ENCODE measurements around the gene CACNA2D2. TPM values are rescaled to one million over a fixed set of nuclear protein-coding genes. Genes with fewer than 3 reads are reported as not detected.

The CACNA2D2 gene
- total and polyA plus RNA-seq, 2 of the 4 experiments (the other 2 are of a cell fraction) = 0.15 TPM; not detected in 1

DNA sequence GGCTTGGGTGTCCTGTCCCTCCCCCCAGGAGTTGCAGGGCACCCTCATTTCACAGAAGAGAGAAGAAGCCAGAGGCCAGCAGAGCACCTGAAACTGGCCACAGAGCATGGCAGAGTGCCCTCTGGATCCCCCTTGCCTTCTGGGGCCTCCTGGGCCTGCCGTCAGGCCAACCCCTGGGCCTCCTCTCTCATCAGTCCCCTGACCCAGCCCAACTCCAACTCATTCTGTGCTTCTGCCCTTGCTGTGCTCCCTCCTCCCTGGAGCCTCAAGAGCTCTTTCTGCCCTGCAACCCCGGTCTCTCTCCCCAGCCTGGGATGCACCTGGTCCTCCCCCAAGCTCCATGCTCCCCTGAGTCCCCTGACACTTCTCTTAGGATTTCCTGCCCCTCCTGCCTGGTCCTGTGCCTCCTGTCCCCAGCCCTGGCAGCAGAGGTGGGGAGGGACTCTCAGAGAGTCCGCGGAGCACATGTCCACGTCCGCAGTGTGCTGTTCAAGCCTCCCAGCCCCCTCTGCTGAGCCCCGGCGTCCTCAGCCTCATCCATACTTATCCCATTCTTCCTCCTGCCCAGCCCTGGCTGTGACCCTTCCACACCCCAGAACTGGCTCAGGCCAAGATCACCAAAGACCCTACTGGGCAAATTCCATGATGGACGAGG, 30.5 kb upstream of the CACNA2D2 start:
- WGBS, 2 experiments (ENCODE audit: extremely low coverage in 2 of 2, insufficient read length in 1 of 2) = 23% methylated on average over 3 of the region's 9 CpGs; no CpG with 5 or more reads in 1 of the 2 experiments
- no peak overlapping the region for H4K8ac ChIP-seq (ENCODE audit: low read depth in 2 of 2, low read length in 2 of 2)
- POLR2A ChIA-PET (ENCODE audit: unreplicated experiment) = no interaction called here
- no peak overlapping the region for H3K4me3 ChIP-seq (ENCODE audit: insufficient read depth, low read depth, low read length)
- no peaks in the 10 kb centered on the region for H3K9me3 ChIP-seq (ENCODE audit: control insufficient read depth, insufficient read depth, low read length)
- no peak overlapping the region for H4K5ac ChIP-seq (ENCODE audit: low read depth, low read length)
- H3K4me2 ChIP-seq (ENCODE audit: low read depth, low read length) = no peak overlapping the region
- no peak overlapping the region for H3K9ac ChIP-seq (ENCODE audit: low read depth, low read length)
- H3K79me1 ChIP-seq (ENCODE audit: low read depth in 1 of 2, low read length in 2 of 2) = no peaks in the 10 kb centered on the region
- H3K18ac ChIP-seq (ENCODE audit: low read depth, low read length) = no peak overlapping the region
- no peak overlapping the region for H2BK15ac ChIP-seq (ENCODE audit: low read depth, low read length)
- H2AK9ac ChIP-seq (replicated peaks; ENCODE audit: low read depth, low read length, poor library complexity) = no peak overlapping the region
- no peaks in the 10 kb centered on the region for H3K4me1 ChIP-seq (ENCODE audit: control insufficient read depth, insufficient read depth, low read length)
- no peak for ATAC-seq (ENCODE audit: low read depth)
- CTCF ChIA-PET = no interaction called here
- H3K56ac ChIP-seq (ENCODE audit: extremely low read depth, insufficient read depth, low read length) = no peak overlapping the region
- TF ChIP-seq CEBPB (IDR thresholded peaks at IDR 0.05; ENCODE audit: low read depth, low read length) = no peak
- TF ChIP-seq, protein P1, sequence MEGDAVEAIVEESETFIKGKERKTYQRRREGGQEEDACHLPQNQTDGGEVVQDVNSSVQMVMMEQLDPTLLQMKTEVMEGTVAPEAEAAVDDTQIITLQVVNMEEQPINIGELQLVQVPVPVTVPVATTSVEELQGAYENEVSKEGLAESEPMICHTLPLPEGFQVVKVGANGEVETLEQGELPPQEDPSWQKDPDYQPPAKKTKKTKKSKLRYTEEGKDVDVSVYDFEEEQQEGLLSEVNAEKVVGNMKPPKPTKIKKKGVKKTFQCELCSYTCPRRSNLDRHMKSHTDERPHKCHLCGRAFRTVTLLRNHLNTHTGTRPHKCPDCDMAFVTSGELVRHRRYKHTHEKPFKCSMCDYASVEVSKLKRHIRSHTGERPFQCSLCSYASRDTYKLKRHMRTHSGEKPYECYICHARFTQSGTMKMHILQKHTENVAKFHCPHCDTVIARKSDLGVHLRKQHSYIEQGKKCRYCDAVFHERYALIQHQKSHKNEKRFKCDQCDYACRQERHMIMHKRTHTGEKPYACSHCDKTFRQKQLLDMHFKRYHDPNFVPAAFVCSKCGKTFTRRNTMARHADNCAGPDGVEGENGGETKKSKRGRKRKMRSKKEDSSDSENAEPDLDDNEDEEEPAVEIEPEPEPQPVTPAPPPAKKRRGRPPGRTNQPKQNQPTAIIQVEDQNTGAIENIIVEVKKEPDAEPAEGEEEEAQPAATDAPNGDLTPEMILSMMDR (conservative IDR thresholded peaks at IDR 0.05; ENCODE audit: low read depth, low read length) = no peak
- TF ChIP-seq RCOR1 (IDR thresholded peaks at IDR 0.05; ENCODE audit: insufficient replicate concordance, low read length) = no peak
- no peak for TF ChIP-seq NFE2L2 (IDR thresholded peaks at IDR 0.05; ENCODE audit: low read depth, low read length)
- TF ChIP-seq MAFK (IDR thresholded peaks at IDR 0.05; ENCODE audit: low read depth, low read length) = no peak
- TF ChIP-seq RAD21 (IDR thresholded peaks at IDR 0.05; ENCODE audit: low read length) = no peak
- no peak for TF ChIP-seq MAZ (IDR thresholded peaks at IDR 0.05; ENCODE audit: borderline replicate concordance, low read depth, low read length)
- no peak for TF ChIP-seq SMC3 (IDR thresholded peaks at IDR 0.05; ENCODE audit: low read depth, low read length)
- TF ChIP-seq MXI1 (IDR thresholded peaks at IDR 0.05; ENCODE audit: borderline replicate concordance, low read depth, low read length) = no peak
- no peak for TF ChIP-seq ELK1 (IDR thresholded peaks at IDR 0.05; ENCODE audit: borderline replicate concordance, low read depth, low read length)
- no peak overlapping the region for H3K4ac ChIP-seq (ENCODE audit: low read depth, low read length)
- no peak for DNase-seq
- no peak overlapping the region for H3K14ac ChIP-seq (replicated peaks; ENCODE audit: low read depth, low read length)
- no TSS peak for BruUV-seq (replicated peaks)
- H4K20me1 ChIP-seq (ENCODE audit: insufficient read depth, low read length) = no peaks in the 10 kb centered on the region
- intact Hi-C loops (cut with micrococcal nuclease) = no loop called here
- no peak overlapping the region for H2BK5ac ChIP-seq (ENCODE audit: low read depth, low read length, poor library complexity, severe bottlenecking)
- H2AFZ ChIP-seq (replicated peaks; ENCODE audit: low read length, poor library complexity) = no peak overlapping the region
- H3K23ac ChIP-seq (ENCODE audit: low read depth, low read length) = no peak overlapping the region
- no peak overlapping the region for H2BK20ac ChIP-seq (ENCODE audit: low read depth, low read length)
- H3K27me3 ChIP-seq (ENCODE audit: control insufficient read depth, insufficient read depth, low read length) = peaks cover 87% of the 10 kb centered on the region
- dilution Hi-C loops (cut with HindIII; ENCODE audit: low sequenced_read_pairs, unreplicated experiment) = no loop called here
- no peaks in the 10 kb centered on the region for H3K36me3 ChIP-seq (ENCODE audit: control insufficient read depth, insufficient read depth, low read length)
- in situ Hi-C loops (cut with MboI; ENCODE audit: low sequenced_read_pairs) = no loop called here
- H2BK120ac ChIP-seq (ENCODE audit: low read depth, low read length) = no peak overlapping the region
- H4K91ac ChIP-seq (ENCODE audit: insufficient read depth, low read depth, low read length) = no peak overlapping the region
- H3K27ac ChIP-seq (ENCODE audit: insufficient read depth, low read length) = no peak overlapping the region
- H2AK5ac ChIP-seq (ENCODE audit: low read depth, low read length) = no peak overlapping the region
- no peaks in the 10 kb centered on the region for H3K9me1 ChIP-seq (ENCODE audit: insufficient read depth, low read length)
